Stimulated activated CD8-positive, alpha-beta memory T cell treated with anti-CD3 and anti-CD28 coated beads, Interleukin-15, amount 100 ng/mL, for 24 hours (primary cell): Measurements from ENCODE around the gene DNMBP.
"Not testable (repeated sequence)": the region's sequence is repeated elsewhere in the genome, so short reads cannot be mapped to it uniquely, and the experiment has no call there.

Experiments used
- DNase-seq: peaks from one replicate; pipeline ENCODE4 v3.0.0-alpha.2; 2020; ENCODE audit warnings: low read depth

DNMBP gene

GRCh38 chr10:99869581-99870122 lies 140.1 kb downstream of the DNMBP start:
- no peak for DNase-seq

GRCh38 chr10:99867250-99867649 lies 142.5 kb downstream of the DNMBP start:
- not testable (repeated sequence) for DNase-seq

- not testable (repeated sequence) for DNase-seq
Measured at GRCh38 chr10:99863535-99864240, 146.1 kb downstream of the DNMBP start.

DNA sequence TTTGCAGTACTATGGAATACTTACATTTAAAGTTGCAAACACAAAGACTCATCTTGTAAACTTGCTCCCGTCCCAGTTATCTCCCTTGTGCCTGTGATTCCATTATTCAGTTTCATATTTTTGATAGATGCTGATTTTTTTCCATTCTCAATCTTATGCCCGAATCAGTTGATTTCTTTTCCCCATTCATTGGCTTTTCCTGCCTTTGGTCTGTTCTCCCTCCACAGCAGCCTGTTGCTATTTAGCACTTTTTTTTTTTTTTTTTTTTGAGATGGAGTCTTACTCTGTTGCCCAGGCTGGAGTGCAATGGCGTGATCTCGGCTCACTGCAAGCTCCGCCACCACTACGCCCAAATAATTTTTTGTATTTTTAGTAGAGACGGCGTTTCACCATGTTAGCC lies 149.3 kb downstream of the DNMBP start:
- DNase-seq: no peak

- DNase-seq: no peak
Measured at GRCh38 chr10:99859585-99859984, 150.2 kb downstream of the DNMBP start.

- DNase-seq: no peak
Measured at GRCh38 chr10:99858849-99859248, 150.9 kb downstream of the DNMBP start.

DNA sequence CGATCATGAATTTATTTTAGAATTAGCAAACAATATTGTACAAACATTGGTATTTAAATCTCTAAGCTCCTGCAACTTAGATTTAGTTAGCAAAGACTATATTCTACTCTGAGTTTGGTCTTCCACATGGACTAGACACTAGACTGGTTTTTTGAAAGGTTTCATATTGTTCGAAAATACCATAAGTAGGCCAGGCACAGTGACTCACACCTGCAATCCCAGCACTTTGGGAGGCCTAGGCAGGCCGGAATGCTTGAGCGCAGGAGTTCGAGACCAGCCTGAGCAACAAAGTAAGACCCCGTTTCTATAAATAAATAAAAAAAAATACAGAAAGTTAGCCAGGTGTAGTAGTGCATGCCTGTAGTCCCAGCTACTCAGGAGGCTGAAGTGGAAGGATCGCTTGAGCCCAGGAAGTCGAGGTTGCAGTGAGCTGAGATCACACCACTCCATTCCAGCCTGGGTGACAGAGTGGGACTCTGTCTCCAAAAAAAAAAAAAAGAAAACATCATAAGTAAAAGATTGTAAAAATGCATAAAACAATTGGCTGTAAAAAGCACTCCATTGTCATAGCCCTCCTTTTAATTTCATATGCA lies 154.2 kb downstream of the DNMBP start:
- DNase-seq: no peak

GRCh38 chr10:99854860-99855259 lies 154.9 kb downstream of the DNMBP start:
- no peak for DNase-seq

GRCh38 chr10:99853655-99854054 lies 156.1 kb downstream of the DNMBP start:
- no peak for DNase-seq

DNA sequence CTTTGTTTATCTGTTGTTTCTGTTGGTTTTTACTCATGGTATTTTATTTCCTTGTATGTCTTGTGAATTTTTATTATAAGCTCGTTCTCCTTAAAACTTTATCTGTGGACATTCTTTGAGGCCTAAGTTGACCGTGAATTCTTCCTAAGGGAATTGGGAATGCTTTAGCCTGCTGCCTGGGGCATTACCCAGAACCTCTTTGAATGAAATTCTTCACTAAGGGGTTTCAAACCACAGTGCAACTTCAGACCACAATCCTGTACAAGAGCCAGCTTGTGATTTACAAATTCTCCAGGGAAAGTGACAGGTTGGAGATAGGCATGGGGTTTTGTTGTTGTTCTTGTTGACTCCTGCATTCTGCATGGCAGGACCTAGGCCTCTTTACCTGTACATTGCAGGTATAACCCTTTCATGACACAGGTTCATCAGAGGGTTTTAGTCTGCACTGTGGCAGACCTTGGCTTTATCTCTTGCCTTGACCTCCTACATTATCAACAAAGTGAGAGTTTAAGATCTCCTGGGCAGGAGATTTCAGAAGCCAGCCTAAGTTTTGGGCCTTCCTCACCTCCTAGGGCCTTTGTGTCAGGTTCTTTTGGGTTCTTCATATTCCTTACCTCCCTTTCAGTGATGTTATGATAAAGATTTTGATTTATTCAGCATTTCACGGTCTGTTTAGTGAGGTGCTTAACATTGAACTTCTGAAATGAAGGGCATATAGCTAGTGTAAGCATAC lies 157.1 kb downstream of the DNMBP start:
- no peak for DNase-seq

DNA sequence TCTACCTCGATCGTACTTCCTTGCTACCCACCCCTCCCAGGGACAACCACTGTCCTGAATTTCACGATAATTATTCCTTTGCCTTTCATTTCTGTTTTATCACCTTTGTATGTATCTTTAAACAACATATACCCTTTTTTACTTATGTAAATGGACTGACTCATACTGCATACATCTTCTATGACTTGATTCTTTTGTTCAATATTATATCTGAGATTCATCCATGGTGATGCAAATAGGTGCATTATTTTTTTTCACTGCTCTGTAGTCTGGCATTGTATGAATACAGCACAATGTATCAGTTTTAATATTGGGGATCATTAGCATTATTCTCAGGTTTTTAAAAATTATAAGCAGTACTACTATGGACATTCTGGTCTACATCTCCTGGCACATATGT lies 157.9 kb downstream of the DNMBP start:
- no peak for DNase-seq

DNA sequence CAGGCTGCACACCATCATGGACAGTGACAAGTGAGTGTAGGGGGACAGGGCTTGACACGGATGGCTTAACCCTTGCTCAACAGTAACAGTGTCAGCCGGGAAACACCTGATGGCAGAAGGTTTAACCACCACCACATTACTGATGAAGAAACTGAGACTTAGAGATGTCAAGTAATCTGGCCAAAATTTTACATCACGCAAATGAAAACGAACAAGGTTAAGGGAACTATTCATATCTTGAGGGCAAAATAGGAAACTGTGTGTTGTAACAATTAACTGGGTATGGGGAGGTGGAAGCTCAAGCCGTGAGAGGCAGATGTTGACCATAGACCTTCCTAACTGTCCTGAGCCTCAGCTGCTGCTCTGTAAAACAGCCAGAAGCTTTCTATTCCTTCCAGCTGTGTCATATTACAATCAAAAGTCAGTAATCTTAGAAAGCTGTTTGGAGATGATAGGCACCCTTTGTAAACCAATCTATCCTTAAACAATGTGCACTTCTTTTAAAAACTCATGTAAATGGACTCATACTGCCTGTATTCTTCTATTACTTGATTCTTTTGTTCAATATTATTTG lies 158.9 kb downstream of the DNMBP start:
- DNase-seq: no peak

DNA sequence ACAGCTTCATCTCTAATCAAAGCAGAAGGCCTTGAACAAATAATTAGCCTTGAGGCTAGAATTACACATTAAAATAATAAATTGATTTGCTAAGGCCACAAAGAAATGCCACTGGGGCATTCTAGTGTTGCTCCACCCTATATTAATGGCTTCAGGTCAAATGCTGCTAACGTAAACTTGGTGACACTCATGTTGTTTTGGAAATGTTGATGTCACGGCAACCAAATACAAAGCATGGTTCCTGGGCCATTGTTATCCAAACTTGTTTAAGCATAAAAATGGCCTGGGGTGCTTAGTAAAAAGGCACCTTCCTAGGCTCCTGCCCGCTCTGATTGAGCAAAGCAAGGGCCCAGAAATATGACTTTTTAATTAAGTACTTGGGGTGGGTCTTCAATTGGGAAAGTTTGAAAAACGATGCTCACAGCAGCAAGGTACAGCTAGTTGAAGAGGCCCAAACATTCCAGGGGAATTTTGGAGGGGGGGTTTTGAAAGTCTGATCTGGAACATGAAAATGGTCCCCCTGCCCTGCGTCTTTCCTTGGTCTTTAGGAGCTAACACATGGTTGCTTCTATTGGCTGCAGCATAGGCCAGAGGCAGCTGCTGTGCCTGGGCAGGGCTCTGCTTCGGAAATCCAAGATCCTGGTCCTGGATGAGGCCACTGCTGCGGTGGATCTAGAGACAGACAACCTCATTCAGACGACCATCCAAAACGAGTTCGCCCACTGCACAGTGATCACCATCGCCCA lies 159.6 kb downstream of the DNMBP start:
- DNase-seq: no peak

- DNase-seq: no peak
Measured at GRCh38 chr10:99849536-99849935, 160.2 kb downstream of the DNMBP start.

DNA sequence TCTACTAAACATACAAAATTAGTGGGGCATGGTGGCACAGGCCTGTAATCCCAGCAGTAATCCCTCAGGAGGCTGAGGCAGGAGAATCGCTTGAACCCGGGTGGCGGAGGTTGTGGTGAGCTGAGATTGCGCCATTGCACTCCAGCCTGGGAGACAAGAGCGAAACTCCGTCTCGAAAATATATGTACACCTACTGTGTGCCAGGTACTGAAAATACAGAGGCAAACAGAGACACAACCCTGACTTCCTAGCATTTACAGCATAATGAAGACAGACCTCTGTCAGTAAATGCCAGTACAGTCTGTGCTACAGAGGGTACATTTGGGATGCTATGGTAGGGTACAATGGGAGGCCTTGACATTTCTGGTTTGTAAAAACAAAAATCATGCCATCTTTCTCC lies 160.7 kb downstream of the DNMBP start:
- no peak for DNase-seq

GRCh38 chr10:99845837-99846382 lies 163.8 kb downstream of the DNMBP start:
- no peak for DNase-seq

DNA sequence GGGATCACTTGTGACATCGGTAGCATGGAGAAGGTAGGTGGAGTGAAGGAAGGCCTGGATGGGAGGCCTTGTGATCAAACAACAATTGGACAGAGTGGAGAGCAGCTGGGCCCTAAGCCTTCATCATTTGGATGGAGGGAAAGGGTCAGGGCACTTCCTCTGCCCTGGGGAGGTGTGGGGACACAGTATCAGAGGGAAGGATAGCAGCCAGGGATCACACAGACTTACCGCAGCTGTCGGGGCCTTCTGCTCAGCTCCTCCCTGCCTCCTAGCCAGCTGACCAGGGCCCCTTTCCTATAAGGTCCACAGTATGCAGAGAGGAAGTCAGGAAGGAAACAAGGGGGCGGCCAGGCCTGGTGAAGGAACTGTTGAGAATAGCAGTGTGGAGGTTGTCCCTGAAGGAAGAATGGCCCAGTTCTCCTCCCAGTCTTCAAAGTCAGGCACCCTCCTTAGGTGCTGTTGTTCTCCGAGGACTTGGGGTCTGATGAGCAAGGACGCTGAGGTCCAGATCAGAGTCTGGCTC lies 165.3 kb downstream of the DNMBP start:
- DNase-seq: no peak

GRCh38 chr10:99843310-99843709 lies 166.4 kb downstream of the DNMBP start:
- no peak for DNase-seq

- DNase-seq: no peak
Measured at GRCh38 chr10:99841746-99842145, 168.0 kb downstream of the DNMBP start.

GRCh38 chr10:99840859-99841258 lies 168.9 kb downstream of the DNMBP start:
- not testable (repeated sequence) for DNase-seq

DNA sequence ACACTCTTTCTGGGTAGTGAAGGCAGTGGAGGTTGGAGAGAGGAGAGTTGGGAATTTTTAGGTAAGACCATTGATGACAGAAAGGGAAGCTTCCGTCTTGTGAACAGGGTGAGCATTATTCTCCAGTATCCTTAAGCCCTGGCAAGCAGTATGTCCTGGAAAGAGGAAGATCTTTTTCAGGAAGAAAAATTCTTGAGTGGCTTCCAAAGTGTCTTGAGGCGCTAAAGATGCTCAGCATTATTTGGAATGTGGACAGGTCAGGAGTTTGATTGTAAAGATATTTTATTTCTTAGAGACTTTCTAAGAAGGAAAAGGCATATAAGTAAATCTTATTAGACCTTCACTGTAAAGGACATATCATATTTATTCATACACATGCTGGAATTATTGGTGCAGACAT lies 173.0 kb downstream of the DNMBP start:
- no peak for DNase-seq
